Fibroblast of lung (primary cell): ENCODE measurements around the gene ETNPPL.

Experiments used
- EZH2 ChIP-seq: IDR thresholded peaks from 2 replicates; pipeline ENCODE4 v1.5.1; 2012; ENCODE audit warnings: low read length, control low read depth, mild to moderate bottlenecking; ENCODE audit errors: missing control alignments
- TF ChIP-seq, protein P1 (sequence below), 2 donors: IDR thresholded peaks in 1 of 2; conservative IDR thresholded peaks in 1 of 2; 1 replicate in 1 of 2; 2 replicates in 1 of 2; pipeline ENCODE4 v1.5.1; 2011 to 2012; ENCODE audit warnings: low read length in 2 of 2, control low read depth in 1 of 2, inconsistent platforms in 1 of 2, low read depth in 1 of 2, mild to moderate bottlenecking in 1 of 2

DNA sequence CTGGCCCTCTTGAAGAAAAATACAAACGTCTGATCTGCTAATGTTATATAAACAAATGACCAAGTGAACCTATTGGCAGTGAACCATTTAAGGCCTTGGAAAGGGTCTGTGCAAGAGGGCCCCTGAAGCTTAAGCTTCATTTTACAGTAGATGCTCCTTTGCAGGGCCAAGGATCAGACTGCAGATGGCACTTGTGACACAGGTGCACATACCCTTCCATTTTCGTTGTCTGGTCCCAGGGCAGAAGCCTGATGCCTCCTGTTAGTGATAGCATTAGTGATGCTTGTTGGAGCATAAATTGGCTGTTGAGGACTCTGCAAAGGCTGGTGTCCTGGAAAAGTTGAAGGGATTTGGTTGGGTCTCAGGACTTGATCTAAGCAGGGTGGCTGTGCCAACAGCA, 46.5 kb downstream of the ETNPPL start:
- TF ChIP-seq, protein P1, sequence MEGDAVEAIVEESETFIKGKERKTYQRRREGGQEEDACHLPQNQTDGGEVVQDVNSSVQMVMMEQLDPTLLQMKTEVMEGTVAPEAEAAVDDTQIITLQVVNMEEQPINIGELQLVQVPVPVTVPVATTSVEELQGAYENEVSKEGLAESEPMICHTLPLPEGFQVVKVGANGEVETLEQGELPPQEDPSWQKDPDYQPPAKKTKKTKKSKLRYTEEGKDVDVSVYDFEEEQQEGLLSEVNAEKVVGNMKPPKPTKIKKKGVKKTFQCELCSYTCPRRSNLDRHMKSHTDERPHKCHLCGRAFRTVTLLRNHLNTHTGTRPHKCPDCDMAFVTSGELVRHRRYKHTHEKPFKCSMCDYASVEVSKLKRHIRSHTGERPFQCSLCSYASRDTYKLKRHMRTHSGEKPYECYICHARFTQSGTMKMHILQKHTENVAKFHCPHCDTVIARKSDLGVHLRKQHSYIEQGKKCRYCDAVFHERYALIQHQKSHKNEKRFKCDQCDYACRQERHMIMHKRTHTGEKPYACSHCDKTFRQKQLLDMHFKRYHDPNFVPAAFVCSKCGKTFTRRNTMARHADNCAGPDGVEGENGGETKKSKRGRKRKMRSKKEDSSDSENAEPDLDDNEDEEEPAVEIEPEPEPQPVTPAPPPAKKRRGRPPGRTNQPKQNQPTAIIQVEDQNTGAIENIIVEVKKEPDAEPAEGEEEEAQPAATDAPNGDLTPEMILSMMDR (conservative IDR thresholded peaks at IDR 0.05 in 1 of 2, IDR thresholded peaks at IDR 0.05 in 1 of 2; ENCODE audit: low read depth in 1 of 2, low read length in 2 of 2) = no peak
- TF ChIP-seq EZH2 = no peak
